Measurements from ENCODE around the gene RNF225. TPM values are rescaled to one million over a fixed set of nuclear protein-coding genes. Genes with fewer than 3 reads are reported as not detected.

The RNF225 gene
- total and polyA plus RNA-seq, 2 of the 13 experiments (the other 11 are each of a cell fraction or from before 2014, with no cell fraction given): not detected

DNA sequence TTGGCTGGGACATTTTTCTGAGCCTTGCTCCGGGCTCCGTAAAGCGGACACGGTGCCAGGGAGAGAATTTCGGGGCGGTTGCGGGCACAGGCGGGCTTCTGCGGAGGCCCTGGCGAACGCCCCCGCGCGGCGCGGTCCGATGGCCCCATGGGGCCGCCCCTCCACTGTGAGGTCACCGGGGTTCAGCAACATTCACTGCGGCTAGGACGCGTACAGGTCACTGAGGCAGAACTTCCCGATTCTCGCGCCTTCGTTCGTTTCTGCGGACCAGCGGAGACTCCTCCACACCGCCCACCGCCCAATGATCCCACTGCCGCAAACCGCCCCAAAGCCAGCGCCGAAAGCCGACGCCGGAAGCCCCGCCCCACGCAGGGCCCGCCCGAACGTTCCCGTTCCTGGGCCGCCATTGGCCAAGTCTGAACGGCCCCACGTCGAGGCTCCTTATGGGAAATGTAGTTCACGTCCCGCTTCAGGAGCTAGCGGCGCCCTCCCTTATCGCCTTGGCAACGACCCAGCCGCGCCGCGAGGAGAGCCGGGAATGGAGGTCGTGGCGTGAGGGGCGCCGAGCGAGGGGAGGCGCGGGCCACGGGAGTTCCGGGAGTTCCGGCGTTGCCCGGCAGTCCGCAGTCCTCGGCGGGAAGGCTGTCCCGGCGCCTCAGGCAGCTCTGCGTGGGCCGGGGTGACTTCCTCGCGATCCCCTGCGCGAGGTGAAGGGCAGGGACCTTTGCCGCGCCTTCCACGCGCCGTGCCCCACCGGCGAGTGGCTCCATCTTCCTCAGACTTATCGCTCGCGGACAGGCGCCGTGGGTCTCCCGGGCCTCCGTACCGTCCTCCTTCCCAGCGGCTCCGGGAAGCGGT lies 12.9 kb downstream of the RNF225 start, which contains the start of gene ZNF584 (continued):
- TF ChIP-seq, protein P1, sequence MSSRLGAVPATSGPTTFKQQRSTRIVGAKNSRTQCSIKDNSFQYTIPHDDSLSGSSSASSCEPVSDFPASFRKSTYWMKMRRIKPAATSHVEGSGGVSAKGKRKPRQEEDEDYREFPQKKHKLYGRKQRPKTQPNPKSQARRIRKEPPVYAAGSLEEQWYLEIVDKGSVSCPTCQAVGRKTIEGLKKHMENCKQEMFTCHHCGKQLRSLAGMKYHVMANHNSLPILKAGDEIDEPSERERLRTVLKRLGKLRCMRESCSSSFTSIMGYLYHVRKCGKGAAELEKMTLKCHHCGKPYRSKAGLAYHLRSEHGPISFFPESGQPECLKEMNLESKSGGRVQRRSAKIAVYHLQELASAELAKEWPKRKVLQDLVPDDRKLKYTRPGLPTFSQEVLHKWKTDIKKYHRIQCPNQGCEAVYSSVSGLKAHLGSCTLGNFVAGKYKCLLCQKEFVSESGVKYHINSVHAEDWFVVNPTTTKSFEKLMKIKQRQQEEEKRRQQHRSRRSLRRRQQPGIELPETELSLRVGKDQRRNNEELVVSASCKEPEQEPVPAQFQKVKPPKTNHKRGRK (CRISPR knock-in tag; IDR thresholded peaks at IDR 0.05): peak; percentile 42; the same call in 1 of the 2 replicates
- TF ChIP-seq NFIC (IDR thresholded peaks at IDR 0.05; ENCODE audit: low read length) (no peak), POLR2AphosphoS5 (IDR thresholded peaks at IDR 0.05; ENCODE audit: low read depth, low read length) (peak; percentile 95), ZNF430 (CRISPR knock-in tag; IDR thresholded peaks at IDR 0.05) (no peak), ZNF383 (CRISPR knock-in tag; IDR thresholded peaks at IDR 0.05; ENCODE audit: borderline replicate concordance) (peak; percentile 95; the same call in 1 of the 2 replicates), SRF (IDR thresholded peaks at IDR 0.05; ENCODE audit: low read depth, low read length) (0 out of 2 replicates have a peak, but pooled peaks have one; percentile 37), PITX1 (CRISPR knock-in tag; IDR thresholded peaks at IDR 0.05) (no peak; the same call in none of the 2 replicates), ZFP91 (CRISPR knock-in tag; IDR thresholded peaks at IDR 0.05; ENCODE audit: borderline replicate concordance) (peak; percentile 76), ZNF451 (CRISPR knock-in tag; IDR thresholded peaks at IDR 0.05) (peak; percentile 59; the same call in 1 of the 2 replicates), ZNF710 (CRISPR knock-in tag; IDR thresholded peaks at IDR 0.05; ENCODE audit: borderline replicate concordance) (no peak; the same call in 1 of the 2 replicates), ZNF784 (CRISPR knock-in tag; IDR thresholded peaks at IDR 0.05; ENCODE audit: borderline replicate concordance) (0 out of 2 replicates have a peak, but pooled peaks have one; percentile 36), KDM4B (CRISPR knock-in tag; IDR thresholded peaks at IDR 0.05) (no peak), MYC (CRISPR knock-in tag; IDR thresholded peaks at IDR 0.05; ENCODE audit: borderline replicate concordance) (peak; percentile 7; the same call in 1 of the 2 replicates), HMGA1 (CRISPR knock-in tag; conservative IDR thresholded peaks at IDR 0.05) (no peak), FOXO1 (CRISPR knock-in tag; IDR thresholded peaks at IDR 0.05) (0 out of 2 replicates have a peak, but pooled peaks have one; percentile 4), NAIF1 (CRISPR knock-in tag; IDR thresholded peaks at IDR 0.05; ENCODE audit: borderline replicate concordance) (no peak), JUND (CRISPR knock-in tag; IDR thresholded peaks at IDR 0.05) (no peak), ZMYM2 (CRISPR knock-in tag; IDR thresholded peaks at IDR 0.05) (0 out of 2 replicates have a peak, but pooled peaks have one; percentile 16)
- TF ChIP-seq, protein P2, sequence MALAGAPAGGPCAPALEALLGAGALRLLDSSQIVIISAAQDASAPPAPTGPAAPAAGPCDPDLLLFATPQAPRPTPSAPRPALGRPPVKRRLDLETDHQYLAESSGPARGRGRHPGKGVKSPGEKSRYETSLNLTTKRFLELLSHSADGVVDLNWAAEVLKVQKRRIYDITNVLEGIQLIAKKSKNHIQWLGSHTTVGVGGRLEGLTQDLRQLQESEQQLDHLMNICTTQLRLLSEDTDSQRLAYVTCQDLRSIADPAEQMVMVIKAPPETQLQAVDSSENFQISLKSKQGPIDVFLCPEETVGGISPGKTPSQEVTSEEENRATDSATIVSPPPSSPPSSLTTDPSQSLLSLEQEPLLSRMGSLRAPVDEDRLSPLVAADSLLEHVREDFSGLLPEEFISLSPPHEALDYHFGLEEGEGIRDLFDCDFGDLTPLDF (CRISPR knock-in tag; IDR thresholded peaks at IDR 0.05): peak; percentile 67; the same call in 1 of the 2 replicates
- TF ChIP-seq, protein P3, sequence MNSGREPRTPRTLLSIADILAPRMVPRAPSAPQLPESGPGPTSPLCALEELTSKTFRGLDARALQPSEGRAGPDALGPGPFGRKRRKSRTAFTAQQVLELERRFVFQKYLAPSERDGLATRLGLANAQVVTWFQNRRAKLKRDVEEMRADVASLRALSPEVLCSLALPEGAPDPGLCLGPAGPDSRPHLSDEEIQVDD (CRISPR knock-in tag; IDR thresholded peaks at IDR 0.05; ENCODE audit: borderline replicate concordance): no peak; the same call in 1 of the 2 replicates
